Neural crest cell (in vitro differentiated cells): ENCODE data around the gene FOXP1. TPM values are rescaled to one million over a fixed set of nuclear protein-coding genes. Genes with fewer than 3 reads are reported as not detected.
A peak's percentile ranks its signal among the peaks of the same experiment; 100 is the strongest.

ENCODE experiments used
- DNase-seq: peaks from one replicate; pipeline ENCODE4 v3.0.0; 2021; ENCODE audit warnings: low read depth, mixed read lengths, low spot score
- H3K27ac Mint-ChIP-seq: one replicate; pipeline ENCODE4 v1.8.0; 2021; ENCODE audit warnings: mild to moderate bottlenecking, mixed read lengths; ENCODE audit not compliant: unreplicated experiment
- H3K27me3 Mint-ChIP-seq: 2 replicates; pipeline ENCODE4 v1.8.0; 2021; ENCODE audit warnings: low read depth, mild to moderate bottlenecking, mixed read lengths
- H3K36me3 Mint-ChIP-seq: 2 replicates; pipeline ENCODE4 v1.8.0; 2021; ENCODE audit warnings: low read depth, mild to moderate bottlenecking, mixed read lengths
- H3K4me1 Mint-ChIP-seq: 2 replicates; pipeline ENCODE4 v1.8.0; 2021; ENCODE audit warnings: mixed read lengths
- H3K4me3 Mint-ChIP-seq: one replicate; pipeline ENCODE4 v1.8.0; 2021; ENCODE audit warnings: mild to moderate bottlenecking, mixed read lengths
- H3K9me3 Mint-ChIP-seq: 2 replicates; pipeline ENCODE4 v1.8.0; 2021; ENCODE audit warnings: mixed read lengths
- CTCF ChIP-seq: fragments of 200-600 bp; sonication (generic); conservative IDR thresholded peaks from 2 replicates; pipeline ENCODE4 v1.5.0; 2021; ENCODE audit warnings: antibody characterized with exemption, mild to moderate bottlenecking
- total RNA-seq: library from RNA; stranded (reverse); gene quantifications from 2 replicates; pipeline ENCODE4 v1.2.1, GENCODE V29; 2021

FOXP1 gene
- total RNA-seq, 1 donor from 2014 or later: 22.8 TPM

DNA sequence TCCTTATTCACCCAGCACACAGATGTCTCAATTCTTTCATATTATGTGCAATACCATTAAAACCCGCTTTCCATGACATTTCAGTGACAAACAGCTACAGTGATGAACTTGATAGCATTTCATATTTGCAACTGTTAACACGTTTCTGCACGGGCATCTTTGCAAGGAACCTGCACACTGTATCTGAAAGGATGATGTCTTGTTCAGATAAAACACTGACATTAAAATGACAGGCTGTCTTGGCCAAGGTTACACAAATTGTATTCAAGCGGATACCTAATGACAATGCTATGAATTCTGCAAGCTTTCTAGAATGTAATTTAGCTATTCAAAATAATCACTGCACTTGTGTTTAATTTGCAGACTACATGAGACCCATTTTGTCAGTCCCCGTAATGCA, 529.2 kb downstream of the FOXP1 start:
- no peak overlapping the region for H3K4me3 Mint-ChIP-seq
- no peak for TF ChIP-seq CTCF
- no peaks in the 10 kb centered on the region for H3K36me3 Mint-ChIP-seq
- H3K9me3 Mint-ChIP-seq: no peaks in the 10 kb centered on the region
- no peak overlapping the region for H3K27ac Mint-ChIP-seq
- no peak for DNase-seq
- no peaks in the 10 kb centered on the region for H3K27me3 Mint-ChIP-seq
- H3K4me1 Mint-ChIP-seq: peaks cover 42% of the 10 kb centered on the region

GRCh38 chr3:71053495-71053894, 530.0 kb downstream of the FOXP1 start:
- Mint-ChIP-seq H3K36me3 (no peaks in the 10 kb centered on the region), H3K9me3 (no peaks in the 10 kb centered on the region), H3K4me3 (no peak overlapping the region), H3K4me1 (peaks cover 50% of the 10 kb centered on the region), H3K27ac (no peak overlapping the region), H3K27me3 (no peaks in the 10 kb centered on the region)
- TF ChIP-seq CTCF: no peak
- DNase-seq: no peak

DNA sequence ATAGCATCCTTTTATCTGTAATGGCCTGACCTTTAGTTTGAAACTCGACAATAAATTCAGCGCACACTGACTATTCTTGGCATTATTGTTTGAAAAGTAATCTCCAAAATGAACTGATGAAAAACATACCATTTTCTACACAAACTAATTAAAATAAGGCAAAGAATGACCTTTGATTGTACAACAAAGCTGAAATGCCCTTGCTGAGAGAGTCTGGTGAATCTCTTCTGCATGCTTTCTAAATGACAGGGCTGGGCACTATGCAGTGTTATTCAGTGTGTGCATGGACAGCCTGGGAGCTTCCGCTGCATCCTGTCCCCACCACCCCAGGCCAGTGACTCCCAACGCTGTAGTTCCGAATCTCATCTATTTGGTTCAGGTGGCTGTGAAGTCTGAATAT, 530.8 kb downstream of the FOXP1 start:
- H3K27me3 Mint-ChIP-seq: no peaks in the 10 kb centered on the region
- no peak overlapping the region for H3K4me3 Mint-ChIP-seq
- H3K27ac Mint-ChIP-seq: no peak overlapping the region
- no peak for TF ChIP-seq CTCF
- no peaks in the 10 kb centered on the region for H3K36me3 Mint-ChIP-seq
- H3K4me1 Mint-ChIP-seq: peaks cover 58% of the 10 kb centered on the region
- H3K9me3 Mint-ChIP-seq: no peaks in the 10 kb centered on the region
- no peak for DNase-seq

GRCh38 chr3:71051893-71052687, 531.4 kb downstream of the FOXP1 start:
- H3K9me3 Mint-ChIP-seq: no peaks in the 10 kb centered on the region
- H3K36me3 Mint-ChIP-seq: no peaks in the 10 kb centered on the region
- TF ChIP-seq CTCF: no peak
- no peaks in the 10 kb centered on the region for H3K27me3 Mint-ChIP-seq
- H3K4me3 Mint-ChIP-seq: no peak overlapping the region
- no peak overlapping the region for H3K27ac Mint-ChIP-seq
- peaks cover 64% of the 10 kb centered on the region for H3K4me1 Mint-ChIP-seq
- no peak for DNase-seq

DNA sequence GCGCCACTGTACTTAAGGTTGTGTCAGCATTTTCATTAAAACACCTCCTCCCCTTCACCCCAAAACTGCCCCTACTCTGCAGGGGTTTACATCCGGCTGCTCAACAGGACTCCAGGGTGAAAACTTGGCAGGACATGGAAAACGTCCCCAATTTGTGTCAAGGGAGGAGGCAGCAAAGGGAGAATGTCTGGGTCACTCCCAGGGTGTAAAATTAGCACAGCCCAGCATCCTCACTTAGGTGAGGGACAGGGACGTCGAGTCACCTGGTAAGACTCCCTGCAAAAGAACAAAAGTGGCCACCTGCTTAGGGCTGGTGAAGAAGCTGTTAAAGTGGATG, 532.3 kb downstream of the FOXP1 start:
- no peak overlapping the region for H3K27ac Mint-ChIP-seq
- peak overlapping the region; percentile 1 for H3K4me3 Mint-ChIP-seq
- peaks cover 70% of the 10 kb centered on the region for H3K4me1 Mint-ChIP-seq

More for the DNA sequence above, 532.3 kb downstream of the FOXP1 start:
- Mint-ChIP-seq H3K36me3 (no peaks in the 10 kb centered on the region), H3K27me3 (no peaks in the 10 kb centered on the region), H3K9me3 (no peaks in the 10 kb centered on the region)
- no peak for DNase-seq
- no peak for TF ChIP-seq CTCF
